ENCODE results near the gene MIGA2. TPM values are rescaled to one million over a fixed set of nuclear protein-coding genes. Genes with fewer than 3 reads are reported as not detected.

The MIGA2 gene
- total and polyA plus RNA-seq, 7 experiments from 2014 or later, result 7.1 to 73.4 (median 60.2) TPM

- ChIA-PET CTCF (no interaction called here), POLR2A (interaction anchor here (0.8 kb wide), 1 partner anchor 23 kb away, joined by 4 read pairs; no protein-coding TSS in a partner anchor)
- H3K36me3 Mint-ChIP-seq, result peaks cover 0 to 2% (median 0%) of the 10 kb centered on the region in 5 donors
- H3K27ac Mint-ChIP-seq, result no peak overlapping the region
- peak overlapping the region in 1 of 10 donors; percentile 34 for H3K4me3 Mint-ChIP-seq
- DNase-seq (no peak), ATAC-seq (no peak)
- H3K9me3 ChIP-seq (ENCODE audit: control insufficient read depth in 2 of 3, low read length in 3 of 3), result no peaks in the 10 kb centered on the region
- peaks cover 0 to 4% (median 0%) of the 10 kb centered on the region in 7 donors for H3K4me1 Mint-ChIP-seq
- H3K27me3 Mint-ChIP-seq, result no peaks in the 10 kb centered on the region
- no peak overlapping the region for H3K27ac ChIP-seq (ENCODE audit: low read depth, low read length)
- no peak overlapping the region for H3K4me3 ChIP-seq (ENCODE audit: low read length)
- H3K36me3 ChIP-seq (ENCODE audit: control insufficient read depth in 2 of 3, insufficient read depth in 3 of 3, low read length in 3 of 3), result peaks cover 0 to 4% (median 0%) of the 10 kb centered on the region in 3 experiments
- no peaks in the 10 kb centered on the region for H3K9me3 Mint-ChIP-seq
- intact Hi-C loops (cut with micrococcal nuclease), result no loop called here
- no peaks in the 10 kb centered on the region for H3K4me1 ChIP-seq (ENCODE audit: control insufficient read depth in 2 of 2, insufficient read depth in 2 of 2, low read length in 2 of 2)
- no peaks in the 10 kb centered on the region for H3K27me3 ChIP-seq (ENCODE audit: control insufficient read depth in 2 of 2, insufficient read depth in 2 of 2, low read length in 2 of 2)
Measured at GRCh38 chr9:129103595-129103965, 67.2 kb downstream of the MIGA2 start.

GRCh38 chr9:129104051-129104450 is 67.6 kb downstream of the MIGA2 start:
- H3K27me3 Mint-ChIP-seq, result no peaks in the 10 kb centered on the region
- H3K4me3 ChIP-seq (ENCODE audit: low read length), result no peak overlapping the region
- intact Hi-C loops (cut with micrococcal nuclease), result no loop called here
- CTCF ChIA-PET, result no interaction called here
- peaks cover 0 to 8% (median 4%) of the 10 kb centered on the region in 7 donors for H3K4me1 Mint-ChIP-seq
- no peak overlapping the region for H3K4me3 Mint-ChIP-seq
- ATAC-seq (no peak), DNase-seq (no peak)
- H3K27ac Mint-ChIP-seq, result no peak overlapping the region
- no peaks in the 10 kb centered on the region for H3K27me3 ChIP-seq (ENCODE audit: control insufficient read depth in 2 of 2, insufficient read depth in 2 of 2, low read length in 2 of 2)
- H3K36me3 Mint-ChIP-seq, result peaks cover 0 to 2% (median 0%) of the 10 kb centered on the region in 5 donors
- no peak overlapping the region for H3K27ac ChIP-seq (ENCODE audit: low read depth, low read length)
- POLR2A ChIA-PET, result interaction anchor here (0.8 kb wide), 1 partner anchor 24 kb away, joined by 4 read pairs; no protein-coding TSS in a partner anchor
- no peaks in the 10 kb centered on the region for H3K9me3 ChIP-seq (ENCODE audit: control insufficient read depth in 2 of 3, low read length in 3 of 3)
- H3K4me1 ChIP-seq (ENCODE audit: control insufficient read depth in 2 of 2, insufficient read depth in 2 of 2, low read length in 2 of 2), result no peaks in the 10 kb centered on the region
- H3K9me3 Mint-ChIP-seq, result no peaks in the 10 kb centered on the region
- peaks cover 0 to 4% (median 0%) of the 10 kb centered on the region in 3 experiments for H3K36me3 ChIP-seq (ENCODE audit: control insufficient read depth in 2 of 3, insufficient read depth in 3 of 3, low read length in 3 of 3)

GRCh38 chr9:129105857-129106694 is 69.7 kb downstream of the MIGA2 start:
- H3K36me3 Mint-ChIP-seq, result peaks cover 0 to 2% (median 0%) of the 10 kb centered on the region in 5 donors
- no peaks in the 10 kb centered on the region for H3K9me3 Mint-ChIP-seq
- peaks cover 0 to 6% (median 0%) of the 10 kb centered on the region in 3 experiments for H3K36me3 ChIP-seq (ENCODE audit: control insufficient read depth in 2 of 3, insufficient read depth in 3 of 3, low read length in 3 of 3)
- H3K4me3 ChIP-seq (ENCODE audit: low read length), result no peak overlapping the region
- H3K4me1 Mint-ChIP-seq, result peaks cover 8 to 14% (median 11%) of the 10 kb centered on the region in 7 donors
- H3K4me3 Mint-ChIP-seq, result no peak overlapping the region
- intact Hi-C loops (cut with micrococcal nuclease), result no loop called here
- ATAC-seq (no peak), DNase-seq (no peak)
- no peak overlapping the region for H3K27ac ChIP-seq (ENCODE audit: low read depth, low read length)
- no peak overlapping the region for H3K27ac Mint-ChIP-seq
- no peaks in the 10 kb centered on the region for H3K27me3 Mint-ChIP-seq
- ChIA-PET CTCF (no interaction called here), POLR2A (interaction anchor here (0.6 kb wide), 2 partner anchors 80 to 508 kb away, joined by 3 to 6 read pairs; no protein-coding TSS in a partner anchor)
- H3K4me1 ChIP-seq (ENCODE audit: control insufficient read depth in 2 of 2, insufficient read depth in 2 of 2, low read length in 2 of 2), result peaks cover 0 to 6% of the 10 kb centered on the region in 2 donors
- no peaks in the 10 kb centered on the region for H3K9me3 ChIP-seq (ENCODE audit: control insufficient read depth in 2 of 3, low read length in 3 of 3)
- no peaks in the 10 kb centered on the region for H3K27me3 ChIP-seq (ENCODE audit: control insufficient read depth in 2 of 2, insufficient read depth in 2 of 2, low read length in 2 of 2)

GRCh38 chr9:129107651-129108050 is 71.2 kb downstream of the MIGA2 start:
- H3K4me1 Mint-ChIP-seq, result peaks cover 15 to 20% (median 18%) of the 10 kb centered on the region in 7 donors
- Histone ChIP-seq H3K9me3 (ENCODE audit: control insufficient read depth in 2 of 3, low read length in 3 of 3) (no peaks in the 10 kb centered on the region), H3K36me3 (ENCODE audit: control insufficient read depth in 2 of 3, insufficient read depth in 3 of 3, low read length in 3 of 3) (peaks cover 0 to 12% (median 0%) of the 10 kb centered on the region in 3 experiments), H3K4me3 (ENCODE audit: low read length) (no peak overlapping the region), H3K4me1 (ENCODE audit: control insufficient read depth in 2 of 2, insufficient read depth in 2 of 2, low read length in 2 of 2) (peaks cover 6% of the 10 kb centered on the region in 2 donors), H3K27me3 (ENCODE audit: control insufficient read depth in 2 of 2, insufficient read depth in 2 of 2, low read length in 2 of 2) (no peaks in the 10 kb centered on the region), H3K27ac (ENCODE audit: low read depth, low read length) (no peak overlapping the region)
- no peaks in the 10 kb centered on the region for H3K27me3 Mint-ChIP-seq
- intact Hi-C loops (cut with micrococcal nuclease), result no loop called here
- DNase-seq (no peak), ATAC-seq (no peak)
- H3K4me3 Mint-ChIP-seq, result no peak overlapping the region
- H3K27ac Mint-ChIP-seq, result peak overlapping the region in 2 of 9 donors; percentile 70 to 81
- no peaks in the 10 kb centered on the region for H3K9me3 Mint-ChIP-seq
- H3K36me3 Mint-ChIP-seq, result peaks cover 0 to 2% (median 0%) of the 10 kb centered on the region in 5 donors
- ChIA-PET CTCF (no interaction called here), POLR2A (no interaction called here)

- peaks cover 0 to 2% (median 0%) of the 10 kb centered on the region in 5 donors for H3K36me3 Mint-ChIP-seq
- Histone ChIP-seq H3K4me1 (ENCODE audit: control insufficient read depth in 2 of 2, insufficient read depth in 2 of 2, low read length in 2 of 2) (peaks cover 6% of the 10 kb centered on the region in 2 donors), H3K36me3 (ENCODE audit: control insufficient read depth in 2 of 3, insufficient read depth in 3 of 3, low read length in 3 of 3) (peaks cover 0 to 12% (median 0%) of the 10 kb centered on the region in 3 experiments), H3K9me3 (ENCODE audit: control insufficient read depth in 2 of 3, low read length in 3 of 3) (no peaks in the 10 kb centered on the region), H3K27me3 (ENCODE audit: control insufficient read depth in 2 of 2, insufficient read depth in 2 of 2, low read length in 2 of 2) (no peaks in the 10 kb centered on the region), H3K27ac (ENCODE audit: low read depth, low read length) (no peak overlapping the region), H3K4me3 (ENCODE audit: low read length) (no peak overlapping the region)
- ChIA-PET POLR2A (no interaction called here), CTCF (no interaction called here)
- intact Hi-C loops (cut with micrococcal nuclease), result no loop called here
- peak overlapping the region in 1 of 9 donors; percentile 65 for H3K27ac Mint-ChIP-seq
- H3K9me3 Mint-ChIP-seq, result no peaks in the 10 kb centered on the region
- DNase-seq (no peak), ATAC-seq (no peak)
- peaks cover 15 to 22% (median 18%) of the 10 kb centered on the region in 7 donors for H3K4me1 Mint-ChIP-seq
- H3K4me3 Mint-ChIP-seq, result peak overlapping the region in 8 of 10 donors; percentile 29 to 97 (median 50)
- H3K27me3 Mint-ChIP-seq, result no peaks in the 10 kb centered on the region
Measured at GRCh38 chr9:129108083-129108804, 71.8 kb downstream of the MIGA2 start.

- Mint-ChIP-seq H3K4me3 (peak overlapping the region in 9 of 10 donors; percentile 52 to 97 (median 86)), H3K27me3 (no peaks in the 10 kb centered on the region), H3K27ac (peak overlapping the region in 7 of 9 donors; percentile 10 to 69 (median 27)), H3K4me1 (peaks cover 15 to 29% (median 19%) of the 10 kb centered on the region in 7 donors), H3K36me3 (peaks cover 0 to 2% (median 0%) of the 10 kb centered on the region in 5 donors), H3K9me3 (no peaks in the 10 kb centered on the region)
- Histone ChIP-seq H3K4me3 (ENCODE audit: low read length) (no peak overlapping the region), H3K9me3 (ENCODE audit: control insufficient read depth in 2 of 3, low read length in 3 of 3) (no peaks in the 10 kb centered on the region), H3K27me3 (ENCODE audit: control insufficient read depth in 2 of 2, insufficient read depth in 2 of 2, low read length in 2 of 2) (no peaks in the 10 kb centered on the region), H3K27ac (ENCODE audit: low read depth, low read length) (no peak overlapping the region), H3K4me1 (ENCODE audit: control insufficient read depth in 2 of 2, insufficient read depth in 2 of 2, low read length in 2 of 2) (peaks cover 6% of the 10 kb centered on the region in 2 donors), H3K36me3 (ENCODE audit: control insufficient read depth in 2 of 3, insufficient read depth in 3 of 3, low read length in 3 of 3) (peaks cover 0 to 12% (median 0%) of the 10 kb centered on the region in 3 experiments)
- intact Hi-C loops (cut with micrococcal nuclease), result no loop called here
- ChIA-PET POLR2A (interaction anchor here (0.6 to 0.8 kb wide), 2 partner anchors 13 to 20 kb away, joined by 3 to 4 read pairs; no protein-coding TSS in a partner anchor), CTCF (interaction anchor here (1.4 kb wide), 1 partner anchor 513 kb away, joined by 3 read pairs; no protein-coding TSS in a partner anchor)
- DNase-seq, result no peak
- ATAC-seq, result no peak
Measured at GRCh38 chr9:129108805-129109536, 72.5 kb downstream of the MIGA2 start.
